GM21447 (cell line): ENCODE results near the gene CRYBG2.
"Not testable (repeated sequence)": the region's sequence is repeated elsewhere in the genome, so short reads cannot be mapped to it uniquely, and the experiment has no call there.

Source experiments
- ATAC-seq: cut with Tn5 transposase; IDR thresholded peaks from one replicate; pipeline ENCODE4 v1.9.1; 2021; ENCODE audit not compliant: unreplicated experiment

CRYBG2 gene

GRCh38 chr1:26322042-26322331 is 31.9 kb downstream of the CRYBG2 start:
- no peak for ATAC-seq

DNA sequence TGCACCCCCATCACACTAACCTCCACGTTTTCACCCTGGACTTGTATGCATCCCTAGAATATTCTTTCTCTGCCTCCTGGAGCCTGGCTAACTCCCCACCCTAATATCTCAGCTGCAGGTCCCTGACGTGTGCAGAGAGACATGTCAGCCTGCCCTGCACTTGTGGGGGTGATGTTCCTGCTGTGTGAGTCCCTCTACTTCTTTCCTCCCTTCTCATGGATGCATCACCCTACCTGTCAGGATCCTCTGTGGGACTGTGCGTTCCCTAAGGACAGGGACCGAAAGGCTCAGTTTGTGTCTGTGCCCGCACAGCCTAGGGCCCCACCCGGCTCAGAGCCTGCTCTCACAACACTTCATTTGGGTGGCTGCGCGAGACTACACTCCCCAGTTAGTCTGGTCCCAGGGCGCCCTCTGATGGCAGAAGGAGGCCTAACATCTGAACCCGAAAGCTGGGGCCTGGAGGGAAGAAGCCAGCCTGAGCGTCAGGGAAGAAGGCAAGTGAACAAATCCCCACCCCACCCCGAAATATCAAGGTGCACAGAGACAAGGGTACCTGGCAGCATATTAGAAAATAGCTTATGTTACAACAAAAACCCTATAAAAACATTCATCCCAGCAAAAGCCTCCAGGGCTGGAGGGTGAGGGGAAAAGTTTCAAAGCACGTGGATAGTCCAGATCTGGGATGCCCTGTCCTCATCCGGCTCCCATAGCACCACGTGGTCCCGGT is 32.5 kb downstream of the CRYBG2 start:
- ATAC-seq = peak; percentile 36

DNA sequence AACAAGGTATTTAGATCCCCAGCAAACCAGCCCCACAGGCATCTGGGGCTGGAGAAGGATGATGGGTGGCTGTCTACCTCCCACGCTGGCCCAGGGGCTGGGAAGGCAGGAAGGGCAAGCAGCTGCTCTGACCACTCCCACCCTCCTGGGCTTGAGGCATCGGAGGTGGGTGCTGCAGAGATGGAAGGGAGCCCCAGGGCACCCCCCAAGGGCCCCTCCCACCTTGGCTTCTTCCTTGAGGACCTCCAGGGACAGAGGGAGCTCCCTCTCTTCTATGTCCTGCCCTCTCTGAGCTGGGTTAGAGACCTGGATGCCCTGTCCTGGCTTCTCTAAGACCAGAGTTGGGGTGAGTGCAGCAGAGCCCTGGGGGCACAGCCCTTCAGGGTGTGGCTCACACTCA is 33.0 kb downstream of the CRYBG2 start:
- ATAC-seq = no peak

DNA sequence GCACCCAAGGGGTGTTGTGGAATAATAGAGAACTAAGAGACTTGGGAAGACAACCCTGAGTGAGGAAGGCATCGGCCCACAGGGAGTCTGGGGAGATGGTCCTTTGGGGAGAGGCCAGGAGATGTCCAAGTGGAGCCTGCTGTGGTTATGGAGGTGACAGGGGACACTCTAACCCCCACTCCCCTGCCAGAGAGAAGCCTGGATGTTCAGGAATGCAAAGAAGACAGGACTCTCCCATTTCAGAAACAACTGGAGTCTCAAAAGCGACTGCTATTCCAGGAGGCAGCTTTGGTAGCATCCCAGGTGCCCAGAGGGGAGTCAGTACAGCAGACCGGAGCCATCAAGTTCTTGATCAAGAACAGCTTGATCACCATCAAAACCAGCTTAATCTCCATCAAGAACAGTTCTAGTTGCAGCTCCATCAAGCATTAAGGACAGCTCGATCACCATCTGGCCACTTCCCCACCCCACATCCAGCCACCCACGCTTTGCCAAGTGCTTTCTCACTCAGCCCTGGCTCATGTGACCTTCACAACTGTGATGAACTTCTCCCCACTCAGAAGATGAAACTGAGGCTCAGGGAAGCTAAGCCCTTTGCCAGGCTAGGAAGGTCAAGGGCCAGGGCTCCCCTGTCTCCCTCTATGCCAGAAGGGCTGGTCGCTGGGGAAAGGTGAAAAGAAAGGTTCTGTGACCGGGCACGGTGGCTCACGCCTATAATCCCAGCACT is 35.4 kb downstream of the CRYBG2 start:
- peak; percentile 26 for ATAC-seq

- ATAC-seq = peak; percentile 39
These were observed 36.2 kb downstream of the CRYBG2 start, which contains the start of gene CD52 for GRCh38 chr1:26317612-26318337. Gene CD52, plus strand, starts transcription at chr1:26317958. Its CDS starts 60 bp downstream, at chr1:26318018.

DNA sequence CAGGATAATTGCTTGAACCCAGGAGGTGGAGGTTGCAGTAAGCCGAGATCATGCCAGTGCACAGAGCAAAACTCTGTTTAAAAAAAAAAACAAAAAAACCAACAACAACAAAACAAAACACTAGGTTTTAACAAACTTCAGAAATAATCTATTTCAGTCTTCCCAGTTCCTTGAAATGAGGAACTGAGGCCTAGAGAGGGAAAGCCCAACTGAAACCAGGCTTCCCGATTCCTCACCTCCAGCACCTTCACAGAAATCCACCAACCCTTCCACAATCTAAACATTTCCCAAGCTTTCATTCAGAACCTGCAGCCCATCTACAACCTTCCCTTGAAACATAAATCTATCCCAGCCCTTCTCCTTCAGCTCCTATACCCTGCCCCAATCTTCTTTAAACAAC is 36.8 kb downstream of the CRYBG2 start:
- no peak for ATAC-seq

GRCh38 chr1:26315874-26316850 is 37.8 kb downstream of the CRYBG2 start:
- no peak for ATAC-seq

DNA sequence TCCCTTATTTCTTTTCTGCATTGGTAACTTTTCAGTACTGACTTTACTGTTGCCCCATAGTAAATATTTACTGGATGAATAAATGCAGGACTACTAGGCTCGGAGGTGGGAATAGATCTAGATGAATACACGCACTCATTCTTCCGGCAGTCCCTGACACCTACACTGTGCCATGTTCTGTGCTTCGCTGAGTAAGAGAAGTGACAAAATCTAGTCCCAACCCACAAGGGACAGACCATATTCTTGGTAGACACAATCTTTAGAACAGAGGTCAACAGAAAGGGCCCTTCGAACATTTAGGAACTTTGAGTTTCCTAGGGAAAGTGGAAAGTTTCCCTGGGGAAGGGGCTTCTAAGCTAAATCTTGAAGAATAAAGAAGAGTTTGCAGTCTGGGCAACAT is 39.4 kb downstream of the CRYBG2 start:
- no peak for ATAC-seq

DNA sequence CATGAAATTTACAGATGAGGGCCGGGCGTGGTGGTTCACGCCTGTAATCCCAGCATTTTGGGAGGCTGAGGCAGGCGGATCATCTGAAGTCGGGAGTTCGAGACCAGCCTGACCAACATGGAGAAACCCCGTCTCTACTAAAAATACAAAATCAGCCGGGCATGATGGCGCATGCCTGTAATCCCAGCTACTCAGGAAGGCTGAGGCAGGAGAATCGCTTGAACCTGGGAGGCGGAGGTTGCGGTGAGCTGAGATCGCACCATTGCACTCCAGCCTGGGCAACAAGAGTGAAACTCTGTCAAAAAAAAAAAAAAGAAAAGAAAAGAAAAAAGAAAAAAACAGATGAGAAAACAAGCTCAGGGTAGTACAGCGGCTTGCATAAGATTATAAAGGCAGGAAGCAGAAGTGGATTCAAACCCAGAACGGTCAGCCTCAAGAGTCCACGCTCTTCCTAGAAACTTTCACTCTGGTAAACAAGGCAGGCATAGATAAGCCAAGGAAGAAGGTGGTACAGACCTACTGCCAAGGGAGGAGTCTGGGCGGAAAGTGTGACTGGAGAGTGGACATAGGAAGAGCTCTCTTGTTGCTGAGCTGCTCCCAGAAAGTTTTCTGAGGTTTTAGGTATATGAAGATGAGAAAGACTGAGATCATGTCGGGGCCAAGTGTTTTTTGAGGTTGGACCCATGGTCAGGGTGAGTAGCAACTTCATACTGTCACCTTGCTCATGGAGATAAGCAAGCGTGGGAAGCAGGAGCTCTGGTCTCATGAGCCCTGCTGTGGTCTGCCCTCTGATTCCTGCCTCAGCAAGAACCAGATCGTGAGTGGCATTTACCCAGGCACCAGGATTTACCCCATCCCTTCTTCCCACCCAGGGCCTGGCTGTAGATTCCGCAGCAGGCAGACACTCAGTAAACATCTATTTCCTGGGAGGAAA is 45.7 kb downstream of the CRYBG2 start:
- not testable (repeated sequence) for ATAC-seq

GRCh38 chr1:26307363-26307781 is 46.6 kb downstream of the CRYBG2 start:
- ATAC-seq = no peak

DNA sequence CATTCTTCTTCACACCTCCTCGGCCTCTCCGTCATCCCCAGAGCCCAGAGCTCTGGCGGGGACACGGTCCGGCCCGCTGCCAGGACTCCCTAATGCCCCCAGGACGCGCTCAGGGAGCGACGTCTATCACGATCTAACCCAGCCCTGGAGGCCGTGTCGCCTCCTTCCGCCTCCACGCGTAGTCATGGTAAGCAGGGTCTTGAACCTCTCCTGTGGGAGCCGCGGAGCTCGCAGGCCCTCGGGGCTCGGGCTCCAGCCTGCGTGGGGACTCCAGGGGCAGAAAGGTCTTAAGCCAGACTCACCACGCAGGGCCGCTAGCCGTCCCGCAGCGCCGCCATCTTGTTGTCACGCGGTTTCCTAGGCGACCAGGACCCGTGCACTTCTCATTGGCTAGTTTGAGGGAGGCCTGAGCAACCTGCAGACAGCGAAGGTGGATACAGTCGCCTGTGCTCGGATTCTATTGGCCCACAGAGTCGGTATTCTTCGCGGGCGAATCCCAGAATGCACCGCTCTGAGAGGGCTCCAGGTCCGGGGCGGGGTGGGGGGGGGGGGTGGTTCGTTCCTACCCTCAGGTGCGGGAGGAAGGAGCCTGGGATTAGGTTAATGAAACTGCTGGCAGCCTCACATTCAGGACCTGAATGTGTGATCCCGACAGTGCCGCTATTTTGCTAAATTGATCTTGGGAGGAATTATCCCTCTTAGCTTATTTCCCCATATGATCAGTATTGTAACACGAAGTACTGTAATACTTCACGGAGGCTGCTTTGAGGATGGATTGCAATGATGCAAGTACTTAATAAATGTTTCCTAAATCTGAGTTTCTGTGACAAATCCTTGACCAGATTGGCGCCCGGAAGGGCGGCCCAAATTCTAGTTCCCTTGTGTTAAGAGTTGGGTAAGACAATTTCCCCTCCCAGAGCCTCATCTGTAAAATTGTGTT is 47.4 kb downstream of the CRYBG2 start, which contains the start of gene UBXN11:
TSS of gene UBXN11 (minus strand) at position 347 of the 940 bp plus-strand sequence. CDS start 3,753 bp downstream, outside the sequence.
- peak; percentile 95 for ATAC-seq

DNA sequence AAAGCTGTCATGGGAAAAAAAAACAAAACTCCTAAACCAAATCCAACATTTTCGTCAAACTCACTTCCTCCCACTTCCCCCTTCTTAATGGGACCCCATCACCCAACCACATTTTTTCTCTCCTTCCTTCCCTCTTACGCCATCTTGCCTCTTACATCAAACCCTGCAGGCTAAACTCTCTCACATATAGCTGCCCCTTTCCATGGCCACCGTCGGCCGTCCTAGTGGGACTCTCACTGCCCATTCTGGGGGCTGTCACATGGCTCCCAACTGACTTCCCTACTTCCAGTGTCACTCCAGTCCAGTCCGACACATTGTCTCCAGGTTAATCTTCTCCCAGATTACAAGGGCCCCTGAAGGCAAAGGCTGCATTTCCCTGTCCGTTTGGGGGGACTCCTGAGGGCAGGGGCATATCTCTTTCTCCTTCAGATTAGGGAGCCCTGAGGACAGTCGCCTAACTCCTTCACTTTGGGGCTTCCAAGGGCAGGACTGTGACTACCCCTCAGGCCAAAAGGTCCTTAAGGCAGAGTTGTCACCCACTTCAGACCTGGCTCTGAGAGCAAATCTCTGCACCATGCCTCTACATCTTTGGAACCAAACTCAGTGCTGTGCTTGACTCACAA is 48.2 kb downstream of the CRYBG2 start:
- no peak for ATAC-seq

GRCh38 chr1:26302733-26303405 is 51.1 kb downstream of the CRYBG2 start:
- no peak for ATAC-seq

DNA sequence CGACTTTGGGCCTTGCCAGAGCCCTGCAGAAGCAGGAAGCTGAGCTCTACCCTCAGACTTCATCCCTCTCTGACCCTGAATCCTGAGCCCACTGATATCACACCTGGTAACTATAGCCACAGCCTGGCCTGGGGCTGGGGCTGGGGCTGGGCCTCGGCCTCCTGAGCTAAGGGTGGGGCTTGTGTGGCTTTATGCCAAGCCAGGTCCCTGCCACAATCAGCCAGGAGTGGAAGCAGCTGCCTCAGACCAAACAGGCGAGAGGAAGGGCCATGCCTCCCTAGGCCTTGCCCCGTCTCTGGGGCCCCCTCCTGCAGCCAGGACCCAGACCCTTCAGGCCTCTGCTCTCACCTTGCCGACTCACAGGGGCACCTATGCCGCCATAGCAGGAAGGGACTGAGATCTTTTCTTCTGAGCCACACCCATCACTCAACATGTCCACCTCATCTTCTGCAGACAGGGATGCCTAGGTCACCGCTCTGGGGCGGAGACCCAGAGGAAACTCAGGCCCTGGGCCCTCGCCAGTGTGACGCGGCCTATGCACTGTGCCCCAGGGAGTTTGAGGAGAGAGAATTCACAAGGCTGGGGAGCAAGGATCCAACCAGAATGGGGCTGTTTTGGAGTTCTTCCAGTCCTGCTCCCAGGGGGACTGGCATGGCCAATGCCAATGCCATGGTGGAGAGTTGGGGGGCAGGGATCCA is 53.2 kb downstream of the CRYBG2 start:
- ATAC-seq = no peak

- no peak for ATAC-seq
These were observed 56.2 kb downstream of the CRYBG2 start for GRCh38 chr1:26297791-26298124.

DNA sequence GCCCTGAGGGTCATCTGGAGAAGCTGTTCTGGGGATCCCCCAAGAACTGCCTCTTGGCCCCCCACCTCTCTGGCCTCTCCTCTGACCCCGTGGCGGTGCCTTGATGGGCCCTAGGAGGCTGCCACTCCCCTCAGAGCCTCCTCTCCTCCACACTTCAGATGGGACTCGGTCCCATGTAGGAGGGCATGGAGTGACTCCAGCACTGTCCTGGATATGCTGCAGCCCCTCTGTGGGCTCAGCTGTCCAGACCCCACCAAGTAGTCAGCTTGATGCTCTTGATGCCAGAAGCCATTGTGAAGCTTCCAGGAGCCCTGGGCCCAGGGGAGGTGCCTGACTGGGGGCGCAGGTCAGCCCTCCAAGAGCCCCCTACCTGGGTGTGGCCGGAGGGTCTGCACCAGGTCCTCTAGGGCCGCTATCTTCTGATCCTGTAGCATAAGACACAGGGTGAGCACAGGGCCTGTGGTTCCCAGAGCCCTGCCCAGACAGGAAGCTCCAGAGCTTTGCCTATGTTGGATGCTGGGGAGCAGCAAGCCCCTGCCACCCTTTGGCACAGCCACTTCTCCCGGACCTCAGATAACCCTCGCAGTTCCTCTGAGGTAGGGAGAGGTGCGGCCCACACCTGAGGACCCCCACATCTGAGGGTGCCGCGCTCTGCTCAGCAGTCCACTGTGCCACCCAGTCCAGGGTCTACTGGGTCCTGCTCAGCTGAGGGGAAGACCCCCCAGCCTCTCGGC is 56.7 kb downstream of the CRYBG2 start:
- no peak for ATAC-seq
